GM19328 (cell line): Measurements from ENCODE around the gene TYMS.

Experiments used
- ATAC-seq: cut with Tn5 transposase; IDR thresholded peaks from one replicate; pipeline ENCODE4 v1.9.1; 2021; ENCODE audit warnings: mild to moderate bottlenecking, moderate library complexity; ENCODE audit not compliant: unreplicated experiment

Gene TYMS

GRCh38 chr18:657311-658000 lies at the start of gene TYMS:
Gene TYMS, plus strand, starts transcription at chr18:657653. Its CDS starts 90 bp downstream, at chr18:657743.
- peak; percentile 45 for ATAC-seq

- ATAC-seq = no peak
These were observed 49.5 kb upstream of the TYMS start for GRCh38 chr18:607930-608329.

- no peak for ATAC-seq
These were observed 47.1 kb upstream of the TYMS start for GRCh38 chr18:610214-610928.

GRCh38 chr18:612156-612555 lies 45.3 kb upstream of the TYMS start:
- ATAC-seq = no peak

- ATAC-seq = no peak
These were observed 43.3 kb upstream of the TYMS start for GRCh38 chr18:614193-614592.

GRCh38 chr18:615092-615521 lies 42.3 kb upstream of the TYMS start:
- no peak for ATAC-seq

GRCh38 chr18:615773-616172 lies 41.7 kb upstream of the TYMS start:
- no peak for ATAC-seq

GRCh38 chr18:616380-616995 lies 41.0 kb upstream of the TYMS start:
- ATAC-seq = no peak

GRCh38 chr18:617970-618504 lies 39.4 kb upstream of the TYMS start:
- no peak for ATAC-seq

GRCh38 chr18:618618-619017 lies 38.8 kb upstream of the TYMS start:
- ATAC-seq = no peak

GRCh38 chr18:621291-622043 lies 36.0 kb upstream of the TYMS start:
- ATAC-seq = no peak

GRCh38 chr18:622289-622688 lies 35.2 kb upstream of the TYMS start:
- ATAC-seq = no peak

GRCh38 chr18:623761-624620 lies 33.5 kb upstream of the TYMS start:
- no peak for ATAC-seq

GRCh38 chr18:627231-627630 lies 30.2 kb upstream of the TYMS start:
- ATAC-seq = no peak

- ATAC-seq = no peak
These were observed 27.9 kb upstream of the TYMS start for GRCh38 chr18:629269-630150.

- ATAC-seq = no peak
These were observed 25.9 kb upstream of the TYMS start for GRCh38 chr18:631560-631959.

GRCh38 chr18:634551-635045 lies 22.9 kb upstream of the TYMS start:
- no peak for ATAC-seq

- ATAC-seq = no peak
These were observed 22.3 kb upstream of the TYMS start for GRCh38 chr18:635171-635570.

- no peak for ATAC-seq
These were observed 16.2 kb upstream of the TYMS start for GRCh38 chr18:641224-641623.
